HepG2 (cell line): ENCODE results near the gene RANGRF. TPM values are rescaled to one million over a fixed set of nuclear protein-coding genes. Genes with fewer than 3 reads are reported as not detected.

ENCODE experiments used
- BHLHE40 ChIP-seq: IDR thresholded peaks from 2 replicates; pipeline ENCODE4 v1.6.1; 2011; ENCODE audit warnings: low read length, improper control_type of control experiment
- FOXM1 ChIP-seq: sonication (generic); formaldehyde crosslinking; IDR thresholded peaks from 2 replicates; pipeline ENCODE4 v1.5.0; 2020; ENCODE audit warnings: missing genetic modification reagents
- HNRNPUL1 ChIP-seq: fragments of 200-400 bp; formaldehyde crosslinking; IDR thresholded peaks from 2 replicates; pipeline ENCODE4 v1.6.1; 2017; ENCODE audit warnings: low read depth, mild to moderate bottlenecking, low read length, moderate library complexity
- NFKB2 ChIP-seq: sonication (generic); formaldehyde crosslinking; IDR thresholded peaks from 2 replicates; pipeline ENCODE4 v1.4.0; 2020; ENCODE audit warnings: missing genetic modification reagents, borderline replicate concordance
- PHF21A ChIP-seq: sonication (generic); formaldehyde crosslinking; IDR thresholded peaks from 2 replicates; pipeline ENCODE4 v1.5.0; 2020; ENCODE audit warnings: mild to moderate bottlenecking, missing genetic modification reagents
- POLR2AphosphoS2 ChIP-seq: IDR thresholded peaks from 2 replicates; pipeline ENCODE4 v1.6.1; 2011; ENCODE audit warnings: low read depth, low read length, improper control_type of control experiment
- RARG ChIP-seq: sonication (generic); formaldehyde crosslinking; IDR thresholded peaks from 2 replicates; pipeline ENCODE4 v1.4.0; 2020; ENCODE audit warnings: low read depth, mild to moderate bottlenecking, missing genetic modification reagents
- RBFOX2 ChIP-seq: fragments of 200-400 bp; formaldehyde crosslinking; IDR thresholded peaks from 2 replicates; pipeline ENCODE4 v1.6.1; 2017; ENCODE audit warnings: low read depth, mild to moderate bottlenecking, low read length
- SETDB1 ChIP-seq: sonication (generic); formaldehyde crosslinking; IDR thresholded peaks from 2 replicates; pipeline ENCODE4 v1.5.1; 2020; ENCODE audit warnings: missing genetic modification reagents, mild to moderate bottlenecking, borderline replicate concordance
- ZMAT3 ChIP-seq: sonication (generic); formaldehyde crosslinking; conservative IDR thresholded peaks from 2 replicates; pipeline ENCODE4 v1.7.0; 2021; ENCODE audit warnings: missing genetic modification reagents
- ZNF143 ChIP-seq: sonication (generic); formaldehyde crosslinking; IDR thresholded peaks from 2 replicates; pipeline ENCODE4 v1.4.0; 2020; ENCODE audit warnings: missing genetic modification reagents
- ZNF484 ChIP-seq: sonication (generic); formaldehyde crosslinking; IDR thresholded peaks from 2 replicates; pipeline ENCODE4 v1.5.1; 2020; ENCODE audit warnings: mild to moderate bottlenecking, low read depth, missing genetic modification reagents, borderline replicate concordance
- ZNF672 ChIP-seq: sonication (generic); formaldehyde crosslinking; IDR thresholded peaks from 2 replicates; pipeline ENCODE4 v1.8.1; 2022; ENCODE audit warnings: missing genetic modification reagents
- ZNF747 ChIP-seq: sonication (generic); formaldehyde crosslinking; IDR thresholded peaks from 2 replicates; pipeline ENCODE4 v1.8.1; 2023; ENCODE audit warnings: missing genetic modification reagents, mild to moderate bottlenecking, borderline replicate concordance
- polyA plus RNA-seq, 8 experiments: library from polyadenylated mRNA; depleted of rRNA in 3 of 8; stranded (reverse) in 7 of 8; unstranded in 1 of 8; fragments of >200 nt; fragmentation: Illumina TruSeq in 4 of 8; extraction: Trizol in 4 of 8; gene quantifications; 2 replicates each; pipeline versions ENCODE4 v1.2.1 to v1.2.3, GENCODE V29; 2011 to 2016; ENCODE audit warnings: low read depth in 4 of 8, missing spikeins in 1 of 8, mixed read lengths in 1 of 8; ENCODE audit not compliant: insufficient read depth in 1 of 8
- total RNA-seq, 5 experiments: library from RNA; depleted of rRNA; stranded (reverse); fragments of >200 nt; fragmentation: Illumina TruSeq; extraction: Trizol; gene quantifications; 2 replicates each; pipeline ENCODE4 v1.2.3, GENCODE V29; 2016; ENCODE audit warnings: low read depth in 1 of 5
- TF ChIP-seq, protein P1 (sequence below): IDR thresholded peaks from 2 replicates; pipeline ENCODE4 v1.4.0; 2020; ENCODE audit warnings: mild to moderate bottlenecking, missing genetic modification reagents
- TF ChIP-seq, protein P2 (sequence below): sonication (generic); formaldehyde crosslinking; IDR thresholded peaks from 2 replicates; pipeline ENCODE4 v1.4.0; 2020; ENCODE audit warnings: missing genetic modification reagents
- TF ChIP-seq, protein P3 (sequence below): sonication (generic); formaldehyde crosslinking; IDR thresholded peaks from 2 replicates; pipeline ENCODE4 v1.5.1; 2020; ENCODE audit warnings: missing genetic modification reagents, mild to moderate bottlenecking, borderline replicate concordance
- TF ChIP-seq, protein P4 (sequence below): sonication (generic); formaldehyde crosslinking; IDR thresholded peaks from 2 replicates; pipeline ENCODE4 v1.4.0; 2020; ENCODE audit warnings: mild to moderate bottlenecking, missing genetic modification reagents
- TF ChIP-seq, protein P5 (sequence below): sonication (generic); formaldehyde crosslinking; IDR thresholded peaks from 2 replicates; pipeline ENCODE4 v1.8.1; 2023; ENCODE audit warnings: missing genetic modification reagents, inconsistent platforms, borderline replicate concordance

RANGRF gene
- total and polyA plus RNA-seq, 2 of the 13 experiments (the other 11 are each of a cell fraction or from before 2014, with no cell fraction given), result 18.6 to 40.7 TPM

- TF ChIP-seq, protein P1, sequence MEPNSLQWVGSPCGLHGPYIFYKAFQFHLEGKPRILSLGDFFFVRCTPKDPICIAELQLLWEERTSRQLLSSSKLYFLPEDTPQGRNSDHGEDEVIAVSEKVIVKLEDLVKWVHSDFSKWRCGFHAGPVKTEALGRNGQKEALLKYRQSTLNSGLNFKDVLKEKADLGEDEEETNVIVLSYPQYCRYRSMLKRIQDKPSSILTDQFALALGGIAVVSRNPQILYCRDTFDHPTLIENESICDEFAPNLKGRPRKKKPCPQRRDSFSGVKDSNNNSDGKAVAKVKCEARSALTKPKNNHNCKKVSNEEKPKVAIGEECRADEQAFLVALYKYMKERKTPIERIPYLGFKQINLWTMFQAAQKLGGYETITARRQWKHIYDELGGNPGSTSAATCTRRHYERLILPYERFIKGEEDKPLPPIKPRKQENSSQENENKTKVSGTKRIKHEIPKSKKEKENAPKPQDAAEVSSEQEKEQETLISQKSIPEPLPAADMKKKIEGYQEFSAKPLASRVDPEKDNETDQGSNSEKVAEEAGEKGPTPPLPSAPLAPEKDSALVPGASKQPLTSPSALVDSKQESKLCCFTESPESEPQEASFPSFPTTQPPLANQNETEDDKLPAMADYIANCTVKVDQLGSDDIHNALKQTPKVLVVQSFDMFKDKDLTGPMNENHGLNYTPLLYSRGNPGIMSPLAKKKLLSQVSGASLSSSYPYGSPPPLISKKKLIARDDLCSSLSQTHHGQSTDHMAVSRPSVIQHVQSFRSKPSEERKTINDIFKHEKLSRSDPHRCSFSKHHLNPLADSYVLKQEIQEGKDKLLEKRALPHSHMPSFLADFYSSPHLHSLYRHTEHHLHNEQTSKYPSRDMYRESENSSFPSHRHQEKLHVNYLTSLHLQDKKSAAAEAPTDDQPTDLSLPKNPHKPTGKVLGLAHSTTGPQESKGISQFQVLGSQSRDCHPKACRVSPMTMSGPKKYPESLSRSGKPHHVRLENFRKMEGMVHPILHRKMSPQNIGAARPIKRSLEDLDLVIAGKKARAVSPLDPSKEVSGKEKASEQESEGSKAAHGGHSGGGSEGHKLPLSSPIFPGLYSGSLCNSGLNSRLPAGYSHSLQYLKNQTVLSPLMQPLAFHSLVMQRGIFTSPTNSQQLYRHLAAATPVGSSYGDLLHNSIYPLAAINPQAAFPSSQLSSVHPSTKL (CRISPR knock-in tag), result no peak; the same call in 1 of the 2 replicates
- TF ChIP-seq RARG (no peak), ZNF484 (CRISPR knock-in tag) (no peak), NFKB2 (CRISPR knock-in tag) (no peak), PHF21A (peak; percentile 61), ZNF747 (peak; percentile 19; the same call in 1 of the 2 replicates), POLR2AphosphoS2 (0 out of 2 replicates have a peak, but pooled peaks have one; percentile 56), RBFOX2 (peak; percentile 81), ZMAT3 (CRISPR knock-in tag) (0 out of 2 replicates have a peak, but pooled peaks have one; percentile 23), ZNF672 (CRISPR knock-in tag) (no peak), HNRNPUL1 (no peak), ZNF143 (CRISPR knock-in tag) (no peak), BHLHE40 (peak; percentile 36; the same call in 1 of the 2 replicates), FOXM1 (CRISPR knock-in tag) (no peak), SETDB1 (CRISPR knock-in tag) (no peak)
- TF ChIP-seq, protein P2, sequence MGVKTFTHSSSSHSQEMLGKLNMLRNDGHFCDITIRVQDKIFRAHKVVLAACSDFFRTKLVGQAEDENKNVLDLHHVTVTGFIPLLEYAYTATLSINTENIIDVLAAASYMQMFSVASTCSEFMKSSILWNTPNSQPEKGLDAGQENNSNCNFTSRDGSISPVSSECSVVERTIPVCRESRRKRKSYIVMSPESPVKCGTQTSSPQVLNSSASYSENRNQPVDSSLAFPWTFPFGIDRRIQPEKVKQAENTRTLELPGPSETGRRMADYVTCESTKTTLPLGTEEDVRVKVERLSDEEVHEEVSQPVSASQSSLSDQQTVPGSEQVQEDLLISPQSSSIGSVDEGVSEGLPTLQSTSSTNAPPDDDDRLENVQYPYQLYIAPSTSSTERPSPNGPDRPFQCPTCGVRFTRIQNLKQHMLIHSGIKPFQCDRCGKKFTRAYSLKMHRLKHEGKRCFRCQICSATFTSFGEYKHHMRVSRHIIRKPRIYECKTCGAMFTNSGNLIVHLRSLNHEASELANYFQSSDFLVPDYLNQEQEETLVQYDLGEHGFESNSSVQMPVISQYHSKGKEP (CRISPR knock-in tag), result 0 out of 2 replicates have a peak, but pooled peaks have one; percentile 27
- TF ChIP-seq, protein P3, sequence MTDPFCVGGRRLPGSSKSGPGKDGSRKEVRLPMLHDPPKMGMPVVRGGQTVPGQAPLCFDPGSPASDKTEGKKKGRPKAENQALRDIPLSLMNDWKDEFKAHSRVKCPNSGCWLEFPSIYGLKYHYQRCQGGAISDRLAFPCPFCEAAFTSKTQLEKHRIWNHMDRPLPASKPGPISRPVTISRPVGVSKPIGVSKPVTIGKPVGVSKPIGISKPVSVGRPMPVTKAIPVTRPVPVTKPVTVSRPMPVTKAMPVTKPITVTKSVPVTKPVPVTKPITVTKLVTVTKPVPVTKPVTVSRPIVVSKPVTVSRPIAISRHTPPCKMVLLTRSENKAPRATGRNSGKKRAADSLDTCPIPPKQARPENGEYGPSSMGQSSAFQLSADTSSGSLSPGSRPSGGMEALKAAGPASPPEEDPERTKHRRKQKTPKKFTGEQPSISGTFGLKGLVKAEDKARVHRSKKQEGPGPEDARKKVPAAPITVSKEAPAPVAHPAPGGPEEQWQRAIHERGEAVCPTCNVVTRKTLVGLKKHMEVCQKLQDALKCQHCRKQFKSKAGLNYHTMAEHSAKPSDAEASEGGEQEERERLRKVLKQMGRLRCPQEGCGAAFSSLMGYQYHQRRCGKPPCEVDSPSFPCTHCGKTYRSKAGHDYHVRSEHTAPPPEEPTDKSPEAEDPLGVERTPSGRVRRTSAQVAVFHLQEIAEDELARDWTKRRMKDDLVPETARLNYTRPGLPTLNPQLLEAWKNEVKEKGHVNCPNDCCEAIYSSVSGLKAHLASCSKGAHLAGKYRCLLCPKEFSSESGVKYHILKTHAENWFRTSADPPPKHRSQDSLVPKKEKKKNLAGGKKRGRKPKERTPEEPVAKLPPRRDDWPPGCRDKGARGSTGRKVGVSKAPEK (CRISPR knock-in tag), result no peak
- TF ChIP-seq, protein P4, sequence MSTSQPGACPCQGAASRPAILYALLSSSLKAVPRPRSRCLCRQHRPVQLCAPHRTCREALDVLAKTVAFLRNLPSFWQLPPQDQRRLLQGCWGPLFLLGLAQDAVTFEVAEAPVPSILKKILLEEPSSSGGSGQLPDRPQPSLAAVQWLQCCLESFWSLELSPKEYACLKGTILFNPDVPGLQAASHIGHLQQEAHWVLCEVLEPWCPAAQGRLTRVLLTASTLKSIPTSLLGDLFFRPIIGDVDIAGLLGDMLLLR (CRISPR knock-in tag), result 0 out of 2 replicates have a peak, but pooled peaks have one; percentile 14
- TF ChIP-seq, protein P5, sequence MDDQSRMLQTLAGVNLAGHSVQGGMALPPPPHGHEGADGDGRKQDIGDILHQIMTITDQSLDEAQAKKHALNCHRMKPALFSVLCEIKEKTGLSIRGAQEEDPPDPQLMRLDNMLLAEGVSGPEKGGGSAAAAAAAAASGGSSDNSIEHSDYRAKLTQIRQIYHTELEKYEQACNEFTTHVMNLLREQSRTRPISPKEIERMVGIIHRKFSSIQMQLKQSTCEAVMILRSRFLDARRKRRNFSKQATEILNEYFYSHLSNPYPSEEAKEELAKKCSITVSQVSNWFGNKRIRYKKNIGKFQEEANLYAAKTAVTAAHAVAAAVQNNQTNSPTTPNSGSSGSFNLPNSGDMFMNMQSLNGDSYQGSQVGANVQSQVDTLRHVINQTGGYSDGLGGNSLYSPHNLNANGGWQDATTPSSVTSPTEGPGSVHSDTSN, result no peak
These were observed at the start of gene RANGRF (continued) for GRCh38 chr17:8288336-8289102.
